CMK (cell line): Measurements from ENCODE around the gene INCA1.
"Not testable (repeated sequence)": the region's sequence is repeated elsewhere in the genome, so short reads cannot be mapped to it uniquely, and the experiment has no call there.

Experiments
- DNase-seq: peaks from one replicate; pipeline ENCODE4 v3.0.0-alpha.2; 2010; ENCODE audit warnings: low read depth

The INCA1 gene, protein sequence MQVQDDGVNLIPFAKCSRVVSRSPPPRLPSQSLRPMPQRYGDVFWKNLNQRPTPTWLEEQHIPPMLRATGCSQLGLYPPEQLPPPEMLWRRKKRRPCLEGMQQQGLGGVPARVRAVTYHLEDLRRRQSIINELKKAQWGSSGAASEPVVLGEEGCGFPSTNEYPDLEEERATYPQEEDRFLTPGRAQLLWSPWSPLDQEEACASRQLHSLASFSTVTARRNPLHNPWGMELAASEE

DNA sequence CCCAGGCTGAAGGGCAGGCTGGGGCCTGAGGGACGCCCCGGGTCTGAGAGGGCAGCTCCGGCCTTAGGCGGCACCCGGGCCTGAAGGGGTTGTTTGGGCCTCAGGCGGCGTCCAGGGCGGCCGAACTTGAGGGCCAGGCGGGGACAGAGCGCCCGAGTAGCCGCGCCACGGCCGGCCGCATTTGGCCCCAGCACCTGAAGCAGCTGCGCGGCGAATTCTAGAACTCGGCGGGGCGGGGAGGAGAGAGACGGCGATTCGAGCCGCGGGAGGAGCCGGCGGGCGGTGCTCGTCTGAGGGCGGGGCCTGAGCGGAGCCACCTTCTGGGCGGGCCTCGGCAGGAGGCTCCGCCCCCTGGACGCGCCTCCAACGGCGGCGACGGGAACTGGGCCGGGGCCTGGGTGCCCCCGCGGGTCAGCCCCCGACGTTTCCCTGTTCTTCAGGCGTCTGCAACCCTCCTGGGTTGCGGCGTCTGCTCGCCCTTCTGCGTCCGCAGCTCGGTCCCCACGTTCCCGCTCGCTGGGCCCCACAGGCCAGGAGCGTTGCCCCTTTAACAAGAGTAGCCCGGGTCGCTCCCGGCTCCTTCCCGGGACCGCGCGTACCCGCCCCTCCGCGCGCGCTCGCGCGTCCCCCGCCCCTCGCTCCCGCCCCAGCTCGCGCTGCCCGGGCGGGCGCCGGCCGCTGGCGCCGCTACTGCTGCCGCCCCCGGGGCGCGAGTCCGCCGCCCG is at the start of gene INCA1, which contains the start of gene KIF1C:
Gene INCA1, minus strand, starts transcription at position 221 of the 725 bp plus-strand sequence. CDS start 3,085 bp downstream, outside the sequence.
Gene KIF1C, plus strand, starts transcription at position 649 of the 725 bp plus-strand sequence. CDS start 2,297 bp downstream, outside the sequence.
- DNase-seq: peak; percentile 34

DNA sequence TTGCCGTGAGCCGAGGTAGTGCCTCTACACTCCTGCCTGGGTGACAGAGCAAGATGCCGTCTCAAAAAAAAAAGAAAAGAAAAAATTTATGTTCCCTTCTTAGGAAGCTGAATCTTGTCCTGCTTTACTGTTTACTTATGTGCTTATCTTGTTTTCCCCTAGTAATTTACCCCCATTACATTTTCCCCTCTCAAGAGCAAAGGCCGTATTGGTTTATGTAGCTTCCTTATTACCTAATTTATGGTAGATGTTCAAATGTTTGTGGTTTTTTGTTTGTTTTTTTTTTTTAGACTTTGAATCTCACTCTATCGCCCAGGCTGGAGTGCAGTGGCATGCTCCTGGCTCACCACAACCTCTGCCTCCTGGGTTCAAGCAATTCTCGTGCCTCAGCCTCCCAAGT is 48.2 kb upstream of the INCA1 start:
- no peak for DNase-seq

DNA sequence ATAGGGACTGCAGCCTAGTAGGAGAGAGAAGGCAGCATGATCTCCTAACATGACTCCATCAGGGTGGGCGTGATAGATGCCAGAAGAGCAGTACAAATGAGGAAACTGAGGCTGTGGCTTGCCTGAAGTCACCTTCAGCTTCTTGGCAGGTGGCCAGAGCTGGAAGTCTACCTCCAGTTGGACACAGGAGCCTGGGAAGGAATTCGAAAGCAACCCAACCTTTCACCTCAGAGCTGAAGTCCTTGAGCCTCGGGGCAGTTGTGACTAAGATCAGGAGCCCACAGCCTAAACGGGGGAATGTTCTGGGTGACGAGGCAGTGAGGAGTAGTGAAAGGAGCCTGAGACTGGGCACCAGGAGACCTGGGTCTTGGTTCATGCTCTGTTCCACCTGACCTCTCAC is 47.3 kb upstream of the INCA1 start:
- no peak for DNase-seq

DNA sequence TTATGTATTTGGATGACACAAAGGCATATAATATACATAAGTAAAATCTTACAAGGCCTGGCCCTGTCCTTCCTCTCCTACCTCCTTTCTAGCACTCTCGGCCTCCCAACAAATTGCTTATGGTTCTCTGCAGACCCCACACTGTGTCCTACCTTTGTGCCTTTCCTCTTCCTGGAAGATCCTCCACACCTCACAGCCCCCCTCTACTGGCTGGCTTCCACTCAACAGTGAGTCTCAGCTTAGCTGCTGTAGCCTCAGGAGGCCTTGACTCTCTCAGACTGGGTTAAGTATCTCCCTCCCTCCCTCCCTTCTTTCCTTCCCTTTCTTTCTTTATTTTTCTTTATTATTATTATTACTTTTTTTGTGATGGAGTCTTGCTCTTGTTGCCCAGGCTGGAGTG is 46.2 kb upstream of the INCA1 start:
- no peak for DNase-seq

DNA sequence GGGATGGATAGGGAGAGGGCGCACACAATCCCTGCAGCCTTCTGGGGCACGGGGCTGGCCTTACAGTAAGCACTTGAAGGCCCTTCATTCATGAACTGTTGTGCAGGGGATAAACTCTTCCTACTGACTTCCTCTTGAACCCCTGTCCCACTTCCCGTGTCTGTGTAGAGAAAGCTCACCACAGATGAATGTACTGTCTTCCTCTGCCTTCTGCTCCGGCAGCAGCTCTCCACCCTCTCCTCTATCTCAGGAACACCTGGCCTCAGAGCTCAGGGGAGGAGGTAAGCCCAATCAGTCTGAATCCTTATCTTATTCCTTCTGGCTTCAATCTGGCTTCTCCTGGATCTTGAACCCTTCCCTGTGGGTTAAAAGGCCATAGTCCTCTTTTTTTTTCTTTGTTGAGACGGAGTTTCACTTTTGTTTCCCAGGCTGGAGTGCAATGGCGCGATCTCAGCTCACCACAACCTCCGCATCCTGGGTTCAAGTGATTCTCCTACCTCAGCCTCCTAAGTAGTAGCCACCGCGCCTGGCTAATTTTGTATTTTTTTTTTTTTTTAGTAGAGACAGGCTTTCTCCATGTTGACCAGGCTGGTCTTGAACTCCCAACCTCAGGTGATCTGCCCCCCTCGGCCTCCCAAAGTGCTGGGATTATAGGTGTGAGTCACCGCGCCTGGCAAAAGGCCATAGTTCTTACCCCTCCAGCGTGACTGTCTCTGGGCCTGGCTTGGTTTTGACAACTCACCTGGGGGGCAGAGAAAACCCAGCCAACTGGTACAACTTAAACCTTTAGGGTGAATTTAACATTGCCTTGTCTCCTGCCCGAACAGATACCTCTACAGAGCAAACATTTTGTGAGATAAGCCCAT is 45.1 kb upstream of the INCA1 start:
- DNase-seq: no peak

DNA sequence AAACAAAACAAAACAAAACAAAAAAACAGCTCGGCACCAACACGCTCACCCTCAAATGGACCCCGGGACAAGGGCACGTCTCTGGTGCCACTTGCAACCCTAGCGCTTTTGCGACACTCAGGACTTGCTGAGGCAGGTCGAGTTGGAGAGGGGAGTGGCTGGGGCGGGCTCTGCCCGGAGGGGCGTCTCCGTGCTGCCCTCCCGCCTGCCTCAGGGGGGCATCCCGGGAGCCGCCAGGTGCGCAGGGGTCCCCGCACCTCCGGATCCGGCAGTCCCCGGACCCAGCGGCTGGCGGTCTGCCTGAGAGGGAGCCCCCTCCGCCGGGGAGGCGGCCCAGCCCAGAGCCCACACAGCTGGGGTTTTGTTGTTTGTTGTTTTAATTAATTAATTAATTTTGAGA is 38.0 kb upstream of the INCA1 start, which contains the start of gene SLC52A1:
Gene SLC52A1, minus strand, starts transcription at position 112 of the 400 bp plus-strand sequence. CDS start 820 bp downstream, outside the sequence.
- no peak for DNase-seq

DNA sequence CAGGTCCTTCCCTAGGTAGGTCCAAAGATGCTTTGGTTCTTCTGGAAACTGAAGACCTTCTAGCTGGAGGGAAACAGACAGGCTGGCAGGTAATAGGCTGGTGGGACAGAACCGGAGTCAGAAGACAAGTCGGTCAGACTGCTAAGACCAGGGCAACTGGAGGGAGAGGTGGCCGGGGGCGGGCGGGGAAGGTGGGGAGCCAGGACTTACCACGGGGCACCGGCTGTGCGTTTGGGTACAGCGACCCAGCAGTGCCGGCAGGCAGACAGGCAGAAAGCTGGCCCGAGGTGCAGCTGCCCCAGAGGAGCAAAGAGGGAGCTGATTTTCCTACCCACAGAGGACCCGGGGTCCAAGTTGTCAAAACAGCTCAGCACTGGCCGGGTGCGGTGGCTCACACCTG is 37.3 kb upstream of the INCA1 start:
- no peak for DNase-seq

DNA sequence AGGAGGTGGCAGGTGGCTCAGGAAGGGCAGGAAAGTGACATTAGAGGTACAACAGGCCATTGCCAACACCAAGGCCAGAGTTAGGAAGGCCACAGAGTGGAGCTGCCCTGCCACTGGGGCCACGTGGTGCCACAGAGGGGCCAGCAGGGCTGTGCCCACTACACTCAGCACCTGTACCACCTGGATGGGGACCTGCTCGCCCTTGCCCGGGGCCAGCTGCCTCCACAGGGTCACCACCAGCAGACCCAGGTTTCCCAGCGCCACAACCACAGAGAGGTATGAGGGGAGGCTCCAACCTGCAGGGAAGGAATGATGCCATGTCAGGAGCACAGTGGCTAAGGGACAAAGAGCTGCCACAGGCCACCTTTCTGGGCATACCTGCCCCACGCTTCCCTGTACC is 36.7 kb upstream of the INCA1 start:
- no peak for DNase-seq

DNA sequence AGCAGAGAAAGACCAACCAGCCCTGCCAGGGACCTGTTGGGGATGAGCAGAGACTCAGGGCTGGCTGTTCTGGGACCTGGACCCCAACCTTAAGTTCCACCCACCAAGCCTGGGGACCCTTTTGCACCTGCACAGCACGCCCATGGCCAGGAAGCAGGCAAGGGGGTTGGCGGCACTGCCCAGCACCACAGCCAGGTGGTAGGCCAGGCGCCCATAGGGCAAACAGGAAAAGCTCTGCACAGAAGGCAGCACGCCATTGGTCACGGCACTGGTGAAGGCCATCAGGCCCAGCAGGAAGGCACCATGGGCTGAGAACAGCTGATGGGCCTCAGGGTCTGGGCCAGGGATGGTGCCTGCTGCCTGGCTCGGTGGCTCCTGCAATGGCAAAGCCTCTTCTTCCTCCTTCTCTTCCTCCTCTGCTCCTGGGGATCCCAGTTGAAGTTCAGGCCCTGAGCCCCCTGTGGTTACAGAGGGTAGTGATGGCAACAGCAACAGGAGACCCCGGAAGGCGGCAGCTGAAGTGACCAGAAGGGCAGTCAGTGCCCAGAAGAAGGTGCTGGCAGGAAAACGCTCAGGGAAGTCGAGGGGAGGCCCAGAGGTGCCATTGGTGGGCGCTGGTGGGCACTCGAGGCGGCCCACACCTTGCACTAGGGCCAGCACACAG is 36.2 kb upstream of the INCA1 start:
- no peak for DNase-seq

DNA sequence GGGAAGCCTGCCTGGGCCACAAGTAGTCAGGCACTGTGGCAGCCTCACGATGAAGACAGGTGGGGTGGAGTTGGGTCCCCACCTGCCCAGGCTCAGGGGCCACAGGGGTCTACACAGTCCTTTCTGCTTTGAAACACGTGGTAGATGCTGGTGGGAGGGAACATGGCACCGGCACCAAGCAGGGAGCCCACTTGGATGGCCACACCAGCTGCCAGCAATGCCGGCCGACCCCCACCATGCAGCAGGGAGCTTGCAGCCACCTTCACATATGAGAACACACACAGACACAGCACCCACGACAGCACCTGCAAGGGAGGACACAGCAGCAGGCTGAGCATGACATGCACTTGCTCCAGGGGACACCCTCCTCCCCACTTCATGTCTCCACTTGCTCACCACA is 35.5 kb upstream of the INCA1 start:
- DNase-seq: no peak

DNA sequence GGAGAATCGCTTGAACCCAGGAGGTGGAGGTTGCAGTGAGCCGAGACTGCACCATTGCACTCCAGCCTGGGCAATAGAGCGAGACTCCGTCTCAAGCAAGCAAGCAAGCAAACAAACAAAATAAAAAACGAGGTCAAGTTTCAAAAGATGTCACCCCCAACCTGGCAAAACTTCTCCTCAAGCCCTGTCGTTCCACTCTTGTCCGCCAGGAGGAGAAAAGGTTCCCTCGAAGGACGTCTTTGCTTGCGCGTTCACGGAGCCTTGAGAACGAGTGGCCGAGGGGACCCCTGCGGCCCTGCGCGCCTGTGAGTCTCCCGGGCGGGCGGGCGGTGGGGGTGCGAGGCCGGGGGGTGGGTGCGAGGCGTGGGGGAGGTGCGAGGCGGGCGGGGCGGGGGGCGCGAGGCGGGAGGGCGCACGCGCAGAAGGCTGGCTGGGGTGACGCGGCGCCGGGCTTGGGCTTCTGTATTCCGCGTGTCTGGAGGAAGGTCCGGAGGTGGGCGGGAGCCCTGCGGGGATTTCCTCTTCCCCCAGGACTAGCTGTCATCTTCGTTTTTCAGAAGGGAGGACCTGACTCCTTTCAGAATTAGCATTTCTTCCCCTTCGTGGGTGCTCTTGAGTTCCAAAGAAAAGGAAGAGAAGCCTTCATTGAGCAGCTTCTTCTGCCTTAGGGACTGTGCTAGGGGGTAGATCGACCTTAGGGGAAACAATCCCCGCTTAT is 34.2 kb upstream of the INCA1 start:
- peak; percentile 54 for DNase-seq

DNA sequence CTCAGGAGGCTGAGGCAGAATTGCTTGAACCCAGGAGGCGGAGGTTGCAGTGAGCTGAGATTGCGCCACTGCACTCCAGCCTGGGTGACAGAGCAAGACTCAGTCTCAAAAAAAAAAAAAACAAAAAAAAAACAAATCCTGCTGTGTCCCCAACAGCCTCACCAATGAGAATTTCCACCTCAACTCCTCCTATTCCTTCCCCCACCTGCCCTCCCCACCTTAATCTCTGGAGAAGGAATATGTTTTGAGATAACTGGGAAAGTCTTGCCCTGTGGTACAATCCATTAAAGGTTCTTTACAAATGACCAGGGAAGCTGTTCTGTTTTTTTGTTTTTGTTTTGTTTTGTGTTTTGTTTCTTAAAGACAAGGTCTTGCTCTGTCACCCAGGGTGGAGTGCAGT is 32.8 kb upstream of the INCA1 start:
- not testable (repeated sequence) for DNase-seq

DNA sequence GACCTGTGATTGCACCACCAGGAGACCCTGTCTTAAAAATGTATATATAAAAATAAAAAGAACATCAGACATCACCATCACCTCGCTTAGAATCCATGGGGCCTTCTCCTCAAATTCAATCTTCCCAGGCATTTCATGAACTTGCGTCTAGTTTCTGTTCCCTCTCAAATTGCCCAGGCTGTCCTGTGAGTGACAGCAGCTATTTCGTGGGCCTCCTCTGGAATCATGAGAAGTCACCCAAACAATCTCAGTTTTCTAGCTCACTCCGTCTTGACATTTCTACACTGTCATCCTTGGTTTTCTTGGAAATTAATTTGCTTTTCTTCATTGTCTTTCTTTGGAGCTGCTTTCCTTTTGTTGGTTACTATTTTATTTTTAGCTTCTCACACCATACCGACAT is 30.6 kb upstream of the INCA1 start:
- DNase-seq: no peak

DNA sequence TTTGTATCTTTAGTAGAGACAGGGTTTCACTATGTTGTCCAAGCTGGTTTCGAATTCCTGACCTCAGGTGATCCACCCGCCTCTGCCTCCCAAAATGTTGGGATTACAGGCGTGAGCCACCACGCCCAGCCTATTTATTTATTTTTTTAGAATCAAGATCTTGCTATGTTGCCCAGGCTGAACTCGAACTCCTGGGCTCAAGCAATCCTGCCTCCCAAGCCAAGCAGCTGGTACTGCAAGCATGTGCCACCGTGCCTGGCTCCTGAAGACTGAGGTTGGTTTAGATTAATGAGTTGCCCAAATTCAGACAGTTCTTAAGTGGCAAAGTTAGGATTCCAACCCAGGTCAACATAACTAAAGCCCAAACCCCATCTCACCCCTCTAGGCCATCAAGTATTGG is 30.0 kb upstream of the INCA1 start:
- DNase-seq: no peak

DNA sequence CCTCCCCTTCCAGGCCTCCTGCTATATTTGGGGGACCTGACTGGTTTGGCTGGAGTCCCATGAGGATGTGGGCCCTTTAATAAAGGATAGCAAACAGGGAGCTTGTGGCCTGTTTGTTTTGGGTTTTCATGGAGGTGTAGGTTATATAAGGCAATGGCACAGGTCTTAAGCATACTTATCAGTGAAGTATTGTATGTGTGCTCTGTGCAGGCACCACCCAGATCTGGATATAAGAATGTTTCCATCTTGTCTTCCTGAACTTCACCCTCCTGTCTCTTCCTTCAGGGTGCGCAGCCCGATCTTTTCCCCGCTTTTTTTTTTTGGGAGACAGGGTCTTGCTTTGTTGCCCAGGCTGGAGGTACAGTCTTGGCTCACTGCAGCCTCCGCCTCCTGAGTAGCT is 27.3 kb upstream of the INCA1 start:
- no peak for DNase-seq

DNA sequence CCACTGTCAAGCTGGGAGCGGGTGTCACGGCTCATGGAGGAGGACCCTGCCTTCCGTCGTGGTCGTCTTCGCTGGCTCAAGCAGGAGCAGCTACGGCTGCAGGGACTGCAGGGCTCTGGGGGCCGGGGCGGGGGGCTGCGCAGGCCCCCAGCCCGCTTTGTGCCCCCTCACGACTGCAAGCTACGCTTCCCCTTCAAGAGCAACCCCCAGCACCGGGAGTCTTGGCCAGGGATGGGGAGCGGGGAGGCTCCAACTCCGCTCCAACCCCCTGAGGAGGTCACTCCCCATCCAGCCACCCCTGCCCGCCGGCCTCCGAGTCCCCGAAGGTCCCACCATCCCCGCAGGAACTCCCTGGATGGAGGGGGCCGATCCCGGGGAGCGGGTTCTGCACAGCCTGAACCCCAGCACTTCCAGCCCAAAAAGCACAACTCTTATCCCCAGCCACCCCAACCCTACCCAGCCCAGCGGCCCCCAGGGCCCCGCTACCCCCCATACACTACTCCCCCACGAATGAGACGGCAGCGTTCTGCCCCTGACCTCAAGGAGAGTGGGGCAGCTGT is 26.3 kb upstream of the INCA1 start:
- DNase-seq: no peak

DNA sequence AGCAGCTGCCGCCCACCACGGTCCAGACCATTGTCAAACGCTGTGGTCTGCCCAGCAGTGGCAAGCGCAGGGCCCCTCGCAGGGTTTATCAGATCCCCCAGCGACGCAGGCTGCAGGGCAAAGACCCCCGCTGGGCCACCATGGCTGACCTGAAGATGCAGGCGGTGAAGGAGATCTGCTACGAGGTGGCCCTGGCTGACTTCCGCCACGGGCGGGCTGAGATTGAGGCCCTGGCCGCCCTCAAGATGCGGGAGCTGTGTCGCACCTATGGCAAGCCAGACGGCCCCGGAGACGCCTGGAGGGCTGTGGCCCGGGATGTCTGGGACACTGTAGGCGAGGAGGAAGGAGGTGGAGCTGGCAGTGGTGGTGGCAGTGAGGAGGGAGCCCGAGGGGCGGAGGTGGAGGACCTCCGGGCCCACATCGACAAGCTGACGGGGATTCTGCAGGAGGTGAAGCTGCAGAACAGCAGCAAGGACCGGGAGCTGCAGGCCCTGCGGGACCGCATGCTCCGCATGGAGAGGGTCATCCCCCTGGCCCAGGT is 24.9 kb upstream of the INCA1 start:
- DNase-seq: no peak

DNA sequence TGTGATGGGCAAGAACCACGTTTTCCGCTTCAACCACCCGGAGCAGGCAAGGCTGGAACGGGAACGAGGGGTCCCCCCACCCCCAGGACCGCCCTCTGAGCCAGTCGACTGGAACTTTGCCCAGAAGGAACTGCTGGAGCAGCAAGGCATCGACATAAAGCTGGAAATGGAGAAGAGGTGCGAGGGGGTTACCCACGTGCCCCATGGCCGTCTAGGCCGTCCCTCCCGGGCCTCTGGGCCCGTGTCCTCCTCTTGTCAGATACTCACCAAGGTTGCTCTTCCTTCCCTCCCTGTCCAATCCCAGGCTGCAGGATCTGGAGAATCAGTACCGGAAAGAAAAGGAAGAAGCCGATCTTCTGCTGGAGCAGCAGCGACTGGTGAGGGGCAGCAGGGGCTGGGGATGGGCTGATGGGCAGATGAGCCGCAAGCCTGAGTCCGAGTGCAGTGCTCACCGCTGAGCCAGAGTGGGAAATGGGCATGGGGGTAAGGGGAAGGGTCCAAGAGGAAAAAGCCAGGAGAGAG is 23.2 kb upstream of the INCA1 start:
- no peak for DNase-seq

DNA sequence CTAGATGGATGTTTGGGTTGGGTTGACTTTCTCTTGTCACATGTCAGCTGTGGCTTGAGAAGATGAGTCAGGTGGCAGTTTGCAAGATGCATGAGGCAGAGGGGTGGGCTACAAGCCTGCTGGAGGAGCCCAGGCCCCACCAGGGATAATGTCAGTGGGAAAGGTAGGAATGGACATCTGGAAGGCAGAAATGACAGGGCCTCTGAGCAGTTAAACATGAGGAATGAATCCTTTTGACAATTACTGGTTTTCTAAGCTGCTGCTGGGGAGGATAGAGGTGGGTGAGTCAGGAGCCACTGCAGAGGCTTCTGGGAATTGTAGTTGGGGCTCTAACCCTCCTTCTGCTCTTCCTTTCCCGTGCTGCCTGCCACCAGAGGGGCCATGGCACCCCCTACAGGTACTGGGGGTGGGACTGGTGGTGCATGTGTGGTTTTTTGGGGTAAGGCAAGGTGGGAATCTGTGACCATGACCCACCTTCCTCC is 22.2 kb upstream of the INCA1 start:
- no peak for DNase-seq

DNA sequence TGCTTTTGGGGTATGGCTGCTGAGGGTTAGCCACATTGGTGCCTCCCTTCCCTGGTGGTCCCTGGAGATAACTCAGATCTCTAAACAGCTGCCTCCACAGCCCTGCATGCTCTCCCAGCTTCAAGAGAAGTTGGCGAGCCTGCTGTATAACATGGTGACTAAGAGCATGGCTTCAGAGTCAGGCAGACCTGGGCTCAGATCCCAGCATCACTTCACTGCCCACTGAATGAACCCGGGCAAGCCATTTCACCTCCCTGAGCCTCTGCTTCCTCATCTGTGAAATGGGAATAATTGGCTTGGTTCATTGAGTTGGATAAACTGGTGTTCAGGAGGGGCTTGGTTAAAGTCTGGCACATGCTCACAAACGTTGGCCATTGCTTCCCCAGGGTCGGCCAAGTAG is 17.0 kb upstream of the INCA1 start:
- no peak for DNase-seq
